ENCODE data around the gene HMCES.

HMCES gene

DNA sequence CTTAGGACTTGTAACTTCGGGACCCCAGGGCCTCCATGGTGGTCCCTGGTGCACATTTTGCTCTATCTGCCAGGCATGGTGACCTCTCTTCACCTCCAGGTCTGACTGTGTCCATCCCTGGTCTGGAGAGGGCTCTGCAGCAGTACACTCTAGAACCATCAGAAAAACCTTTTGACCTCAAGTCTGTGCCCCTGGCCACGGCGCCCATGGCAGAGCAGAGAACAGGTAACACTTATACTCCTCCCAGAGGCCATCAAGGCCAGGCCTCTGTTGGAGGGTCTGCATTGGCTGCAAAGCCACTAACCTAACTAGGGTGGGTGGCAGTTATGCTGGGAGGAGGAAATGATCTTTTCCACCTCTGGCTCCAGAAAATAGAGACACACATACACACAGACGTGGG, 10.3 kb upstream of the HMCES start:
- no peak for TF ChIP-seq CTCF (IDR thresholded peaks at IDR 0.05; ENCODE audit: insufficient read depth, low read depth, low read length, missing control alignments)
- no peak for DNase-seq (ENCODE audit: low read depth)
- H3K4me3 ChIP-seq (ENCODE audit: low read length), result no peak overlapping the region

- no peak for DNase-seq (ENCODE audit: low read depth)
- no peak for TF ChIP-seq CTCF (IDR thresholded peaks at IDR 0.05; ENCODE audit: insufficient read depth, low read depth, low read length, missing control alignments)
- H3K4me3 ChIP-seq (ENCODE audit: low read length), result no peak overlapping the region
Measured at GRCh38 chr3:129271674-129272073, 7.0 kb upstream of the HMCES start.

- no peak for DNase-seq (ENCODE audit: low read depth)
- H3K4me3 ChIP-seq (ENCODE audit: low read length), result no peak overlapping the region
- TF ChIP-seq CTCF (IDR thresholded peaks at IDR 0.05; ENCODE audit: insufficient read depth, low read depth, low read length, missing control alignments), result no peak
Measured at GRCh38 chr3:129276385-129276784, 2.3 kb upstream of the HMCES start.

DNA sequence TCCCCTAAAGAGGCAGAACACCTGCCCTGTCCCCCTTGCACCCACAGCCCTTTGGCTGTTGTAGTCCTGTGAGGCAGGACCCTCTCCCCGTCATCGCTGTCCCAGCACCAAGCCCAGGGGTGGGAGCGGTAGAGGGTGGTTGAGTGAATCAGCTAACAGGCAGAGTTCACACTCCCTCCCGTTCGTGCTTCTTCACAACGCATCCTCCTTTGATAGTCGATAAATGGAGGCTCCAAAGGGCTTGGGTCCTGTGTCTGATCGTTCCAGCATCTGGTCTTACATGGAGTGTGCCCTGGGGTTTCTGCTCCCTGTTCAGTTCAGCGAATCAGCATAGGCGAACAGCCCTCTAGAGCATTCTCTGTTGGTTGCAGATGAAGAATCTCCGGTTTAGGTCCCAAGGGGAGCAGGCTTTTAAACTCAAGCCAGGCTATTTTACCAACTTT, 820 bp upstream of the HMCES start:
- TF ChIP-seq CTCF (IDR thresholded peaks at IDR 0.05; ENCODE audit: insufficient read depth, low read depth, low read length, missing control alignments), result no peak
- DNase-seq (ENCODE audit: low read depth), result peak; percentile 12
- H3K4me3 ChIP-seq (ENCODE audit: low read length), result peak overlapping the region; percentile 89

GRCh38 chr3:129278966-129279906, 566 bp downstream of the HMCES start:
- peak; percentile 72 for DNase-seq (ENCODE audit: low read depth)
- no peak for TF ChIP-seq CTCF (IDR thresholded peaks at IDR 0.05; ENCODE audit: insufficient read depth, low read depth, low read length, missing control alignments)
- H3K4me3 ChIP-seq (ENCODE audit: low read length), result peak overlapping the region; percentile 89

GRCh38 chr3:129280183-129280582, 1.5 kb downstream of the HMCES start:
- peak overlapping the region; percentile 89 for H3K4me3 ChIP-seq (ENCODE audit: low read length)
- no peak for TF ChIP-seq CTCF (IDR thresholded peaks at IDR 0.05; ENCODE audit: insufficient read depth, low read depth, low read length, missing control alignments)
- no peak for DNase-seq (ENCODE audit: low read depth)
